GM18519 (cell line): ENCODE data around the gene GAP43.

Source experiments
- ATAC-seq: cut with Tn5 transposase; IDR thresholded peaks from one replicate; pipeline ENCODE4 v1.9.1; 2021; ENCODE audit warnings: mild to moderate bottlenecking, moderate library complexity; ENCODE audit not compliant: unreplicated experiment, low FRiP score

The GAP43 gene

GRCh38 chr3:115623044-115623868 is at the start of gene GAP43:
Gene GAP43 (plus strand): TSS chr3:115623510. CDS start chr3:115623690, 180 bp downstream.
- ATAC-seq, result no peak

- no peak for ATAC-seq
These were observed 46.9 kb upstream of the GAP43 start for GRCh38 chr3:115576325-115576875.

- no peak for ATAC-seq
These were observed 46.3 kb upstream of the GAP43 start for GRCh38 chr3:115577000-115577399.

DNA sequence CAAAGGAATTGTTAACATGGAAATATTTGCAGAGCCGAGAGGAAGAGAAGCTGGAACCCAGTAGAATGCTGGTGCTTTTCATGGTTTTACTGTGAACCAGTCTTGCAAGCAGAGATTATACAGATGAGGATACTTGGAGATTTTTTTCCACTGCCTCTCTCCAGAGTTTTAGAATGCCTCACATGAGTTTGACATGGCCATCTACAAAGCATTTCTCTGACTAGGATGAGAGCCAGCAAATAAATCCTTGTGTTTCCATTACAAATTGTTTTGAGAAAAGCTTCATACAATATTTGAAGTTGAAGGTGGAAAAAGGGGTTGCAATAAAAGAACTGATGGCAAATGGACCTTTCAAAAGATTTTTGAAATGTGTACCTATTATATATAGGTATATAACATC is 45.0 kb upstream of the GAP43 start:
- no peak for ATAC-seq

DNA sequence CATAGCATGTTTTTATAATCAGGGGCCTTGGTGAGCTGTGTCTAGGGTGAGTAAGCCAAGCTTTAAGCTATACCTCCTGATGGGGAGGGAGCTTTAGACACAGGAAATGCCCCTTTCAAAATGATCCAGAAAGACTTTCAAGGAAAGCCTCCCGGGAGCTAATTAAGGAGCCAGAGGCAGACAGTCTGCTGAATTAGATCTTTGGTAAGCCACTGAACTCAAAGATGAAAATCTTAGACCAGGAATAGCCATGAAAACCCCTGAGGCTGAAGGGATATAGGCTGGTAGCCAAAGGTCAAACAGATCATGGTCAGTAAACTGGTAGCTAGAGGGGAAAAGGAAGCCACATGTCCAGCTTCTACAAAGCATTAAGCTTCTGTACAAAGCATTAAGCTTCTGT is 42.7 kb upstream of the GAP43 start:
- no peak for ATAC-seq

- ATAC-seq, result no peak
These were observed 41.8 kb upstream of the GAP43 start for GRCh38 chr3:115581362-115582135.

- ATAC-seq, result no peak
These were observed 34.9 kb upstream of the GAP43 start for GRCh38 chr3:115588201-115589115.

DNA sequence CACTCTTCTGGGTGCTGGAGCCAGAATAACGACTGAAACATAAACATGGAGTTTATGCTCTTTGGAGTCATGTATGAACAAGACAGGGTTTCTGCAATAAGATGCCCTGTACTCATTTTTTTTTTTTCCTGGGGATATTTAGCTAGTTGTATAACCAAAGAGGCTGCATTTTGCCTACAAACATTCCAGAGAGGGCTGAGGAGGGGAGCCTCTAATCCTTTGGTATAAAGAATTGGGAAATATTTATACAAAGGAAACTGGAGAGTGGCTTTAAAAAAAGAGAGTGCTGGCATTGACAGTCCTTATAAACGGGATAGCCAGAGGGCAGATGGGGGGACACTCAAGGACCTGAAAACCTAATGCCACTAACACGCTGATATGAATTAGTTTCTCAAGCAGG is 32.4 kb upstream of the GAP43 start:
- no peak for ATAC-seq

DNA sequence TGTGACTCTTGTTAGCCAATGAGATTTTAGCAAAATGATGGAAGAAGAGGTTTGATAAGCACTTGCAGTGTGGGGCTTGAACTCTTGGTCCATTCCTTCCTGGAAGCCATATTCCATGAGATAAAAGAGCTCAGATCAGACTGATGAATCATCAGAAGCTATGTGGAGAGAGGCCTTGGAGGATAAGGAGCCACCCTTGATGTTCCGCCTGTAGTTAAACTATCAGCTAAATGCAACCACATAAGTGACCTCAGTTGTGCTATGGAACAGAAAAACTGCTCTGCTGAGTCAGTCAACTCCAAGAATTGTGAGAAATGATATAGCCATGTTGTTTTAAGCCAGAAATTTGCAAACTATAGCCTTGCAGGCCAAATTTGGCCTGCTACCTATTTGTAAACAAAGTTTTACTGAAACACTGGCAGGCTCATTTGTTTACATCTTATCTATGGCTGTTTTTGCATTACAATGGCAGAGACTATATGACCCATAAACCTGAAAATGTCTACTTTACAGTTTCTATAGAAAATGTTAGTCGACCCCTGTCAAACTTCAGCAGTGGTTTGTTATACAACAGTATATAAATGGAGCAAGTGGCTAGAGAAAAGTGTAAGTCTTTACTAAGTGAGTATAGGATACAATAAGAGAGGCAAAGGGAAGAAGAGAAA is 27.6 kb upstream of the GAP43 start:
- ATAC-seq, result no peak

- ATAC-seq, result no peak
These were observed 25.1 kb upstream of the GAP43 start for GRCh38 chr3:115598216-115598615.

- ATAC-seq, result no peak
These were observed 21.1 kb upstream of the GAP43 start for GRCh38 chr3:115602194-115602593.

- ATAC-seq, result no peak
These were observed 11.7 kb upstream of the GAP43 start for GRCh38 chr3:115611630-115612029.

DNA sequence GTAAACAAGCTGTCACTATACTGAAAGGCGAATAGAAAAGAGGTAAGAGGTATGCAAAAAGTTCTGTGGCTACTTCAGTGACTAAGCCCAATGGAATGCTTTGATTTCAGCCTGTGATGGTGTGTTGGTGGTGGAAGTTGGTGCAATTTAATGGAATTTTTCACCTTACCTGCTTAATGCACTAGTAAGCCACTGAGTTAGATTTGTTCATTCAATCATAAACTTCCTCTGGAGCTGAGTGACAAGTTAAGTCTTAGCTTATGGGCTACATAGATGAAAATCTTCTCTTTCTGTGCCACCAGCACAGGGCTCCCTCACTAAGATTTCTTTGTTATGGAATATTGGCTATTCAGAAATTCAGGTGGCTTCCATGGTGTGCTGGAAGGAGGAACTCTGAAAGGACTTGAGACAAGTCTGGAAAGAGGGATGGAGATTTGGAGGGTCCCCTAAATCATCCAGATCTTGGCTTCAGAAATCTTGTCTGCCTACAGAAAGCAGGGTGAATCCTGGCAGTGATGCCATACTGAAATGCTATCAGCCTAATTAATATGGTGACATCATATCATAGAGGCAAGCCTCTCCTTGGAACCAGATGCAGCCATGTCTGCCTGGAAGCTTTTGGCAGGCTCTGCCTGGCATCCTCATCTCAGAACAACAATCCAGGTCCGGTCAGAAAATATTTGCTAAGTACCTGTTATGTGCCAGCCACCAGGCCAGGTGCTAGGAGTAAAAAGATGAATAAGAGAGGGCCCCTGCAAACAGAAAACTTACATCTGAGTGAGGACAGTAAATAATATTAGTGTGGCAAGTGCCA is 8.1 kb upstream of the GAP43 start:
- no peak for ATAC-seq

GRCh38 chr3:115616461-115616860 is 6.8 kb upstream of the GAP43 start:
- ATAC-seq, result no peak

DNA sequence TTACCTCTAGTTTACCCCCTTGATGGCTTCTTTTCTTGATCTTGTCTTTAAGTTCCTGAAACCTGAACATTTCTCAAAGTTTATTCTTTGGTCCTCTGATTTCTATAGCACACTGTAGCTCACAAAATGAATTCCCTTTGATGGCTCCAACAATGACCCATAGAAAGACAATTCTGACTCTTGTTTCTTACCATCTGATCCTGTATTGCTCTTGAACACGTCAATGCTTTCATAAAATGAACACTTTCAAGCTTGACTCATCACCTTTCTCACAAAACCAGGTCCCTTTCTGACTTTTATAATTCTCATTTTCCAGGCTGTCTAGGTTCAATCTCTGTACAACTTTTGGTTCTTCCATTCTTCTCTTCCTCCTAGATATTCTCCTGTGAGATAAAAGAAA is 5.7 kb upstream of the GAP43 start:
- no peak for ATAC-seq

DNA sequence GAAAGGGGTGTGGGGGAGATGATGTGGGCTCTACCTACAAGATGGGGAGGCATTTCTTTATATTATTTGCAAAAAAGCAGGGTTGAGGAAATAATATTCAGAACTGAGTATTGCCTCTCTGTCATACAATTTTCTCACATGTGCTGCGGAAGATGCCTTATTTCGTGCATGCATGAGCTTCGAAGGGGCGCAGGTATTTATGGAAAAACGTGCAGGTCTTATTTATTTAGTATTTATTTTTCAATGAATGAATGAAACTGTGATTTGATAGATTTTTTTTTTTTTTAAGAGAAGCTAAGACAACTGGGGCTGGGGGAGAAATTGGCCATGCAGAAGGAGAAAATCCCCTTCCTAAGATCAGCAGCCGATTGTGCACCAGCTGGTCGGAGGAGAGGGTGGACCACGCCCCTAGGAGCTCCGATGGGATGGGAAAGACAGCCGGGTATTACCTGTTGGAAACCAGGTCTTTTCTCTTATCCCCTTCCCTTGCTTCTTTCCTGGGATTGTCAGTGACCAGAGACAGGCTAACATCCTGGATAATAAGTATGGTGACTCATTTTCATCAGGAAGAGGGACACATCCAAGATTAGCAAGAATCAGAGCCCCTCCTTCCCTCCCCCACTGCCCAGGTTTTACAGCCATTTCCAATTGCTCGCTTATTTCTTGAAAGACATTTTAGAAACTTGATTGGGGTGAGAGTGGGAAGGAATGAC is 875 bp downstream of the GAP43 start:
- no peak for ATAC-seq

DNA sequence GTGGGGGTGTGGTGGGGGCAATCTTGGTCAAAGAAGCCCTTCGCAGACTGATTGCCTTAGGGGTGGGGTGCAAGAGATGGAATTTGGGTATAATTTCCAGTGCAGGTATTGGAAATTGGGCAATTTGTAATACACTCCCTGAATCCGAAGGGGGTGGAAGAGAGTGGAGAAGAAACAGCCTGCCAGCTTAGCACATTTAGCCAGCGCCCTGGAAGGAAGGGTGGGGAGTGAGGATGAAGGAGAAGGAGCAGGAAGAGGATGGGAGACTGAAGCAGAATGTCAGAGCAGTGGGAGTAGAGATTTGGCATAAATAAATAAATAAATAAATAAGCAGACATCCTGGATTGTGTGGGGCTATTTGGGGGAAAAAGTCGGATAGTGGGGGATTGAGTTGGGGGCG is 1.6 kb downstream of the GAP43 start:
- ATAC-seq, result no peak

- no peak for ATAC-seq
These were observed 2.7 kb downstream of the GAP43 start for GRCh38 chr3:115626006-115626409.

DNA sequence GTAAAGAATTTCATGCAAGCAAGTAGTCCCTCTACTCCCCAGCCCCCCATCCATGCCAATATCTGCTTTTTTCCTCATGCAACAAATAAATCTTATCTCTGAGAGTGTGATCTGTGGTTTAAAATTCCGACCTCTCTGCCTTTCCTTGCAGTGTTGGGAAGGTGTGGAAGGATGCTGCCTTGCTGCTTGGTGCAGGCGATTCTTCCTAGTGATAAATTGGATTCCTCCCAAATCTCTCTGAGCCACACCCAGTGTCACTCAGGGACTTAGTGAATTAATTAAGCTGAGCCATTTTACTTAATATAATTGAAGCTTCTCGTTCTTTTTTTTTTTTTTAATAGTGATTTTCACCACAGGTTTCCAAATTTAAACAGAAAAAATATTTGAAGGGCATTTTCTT is 3.4 kb downstream of the GAP43 start:
- ATAC-seq, result no peak
